Endometrium (tissue), 2 donors: ENCODE data around the gene RPS15.

Source experiments
- FAIRE-seq: peaks from 2 replicates; lab custom pipeline; 2012; peaks lifted over from hg19 to GRCh38; lab: Jason Lieb, UNC
- donor health status: control.
- donor health status: control.

Gene RPS15

GRCh38 chr19:1453525-1454364, 15.5 kb downstream of the RPS15 start:
- no peak for FAIRE-seq

GRCh38 chr19:1455002-1455335, 16.8 kb downstream of the RPS15 start:
- FAIRE-seq = no peak

- no peak for FAIRE-seq
These were observed 17.3 kb downstream of the RPS15 start for GRCh38 chr19:1455336-1456120.

GRCh38 chr19:1456121-1456900, 18.1 kb downstream of the RPS15 start:
- FAIRE-seq = no peak

- FAIRE-seq = no peak
These were observed 19.0 kb downstream of the RPS15 start for GRCh38 chr19:1457031-1457739.

GRCh38 chr19:1457892-1458291, 19.7 kb downstream of the RPS15 start:
- FAIRE-seq = no peak

- FAIRE-seq = no peak
These were observed 21.3 kb downstream of the RPS15 start for GRCh38 chr19:1459479-1459878.

- no peak for FAIRE-seq
These were observed 22.1 kb downstream of the RPS15 start for GRCh38 chr19:1460033-1460995.

GRCh38 chr19:1461862-1462261, 23.7 kb downstream of the RPS15 start:
- no peak for FAIRE-seq

- no peak for FAIRE-seq
These were observed 27.2 kb downstream of the RPS15 start for GRCh38 chr19:1465191-1466016.

- FAIRE-seq = no peak
These were observed 27.8 kb downstream of the RPS15 start for GRCh38 chr19:1466018-1466460.

- FAIRE-seq = no peak
These were observed 28.4 kb downstream of the RPS15 start for GRCh38 chr19:1466461-1467214.

- no peak for FAIRE-seq
These were observed 29.0 kb downstream of the RPS15 start for GRCh38 chr19:1467215-1467489.

GRCh38 chr19:1467490-1468273, 29.5 kb downstream of the RPS15 start:
- FAIRE-seq = no peak

- FAIRE-seq = no peak
These were observed 30.2 kb downstream of the RPS15 start for GRCh38 chr19:1468274-1468820.

- FAIRE-seq = no peak
These were observed 30.6 kb downstream of the RPS15 start for GRCh38 chr19:1468821-1469254.

- FAIRE-seq = no peak
These were observed 31.3 kb downstream of the RPS15 start for GRCh38 chr19:1469255-1470054.

GRCh38 chr19:1470055-1470304, 31.8 kb downstream of the RPS15 start:
- no peak for FAIRE-seq
